Stimulated activated CD8-positive, alpha-beta memory T cell treated with anti-CD3 and anti-CD28 coated beads, Interleukin-15, amount 100 ng/mL, for 1 hour (primary cell): Measurements from ENCODE around the gene PHF10.
"Not testable (repeated sequence)": the region's sequence is repeated elsewhere in the genome, so short reads cannot be mapped to it uniquely, and the experiment has no call there.

Experiments
- DNase-seq: peaks from one replicate; pipeline ENCODE4 v3.0.0-alpha.2; 2020; ENCODE audit warnings: low read depth

The PHF10 gene

DNA sequence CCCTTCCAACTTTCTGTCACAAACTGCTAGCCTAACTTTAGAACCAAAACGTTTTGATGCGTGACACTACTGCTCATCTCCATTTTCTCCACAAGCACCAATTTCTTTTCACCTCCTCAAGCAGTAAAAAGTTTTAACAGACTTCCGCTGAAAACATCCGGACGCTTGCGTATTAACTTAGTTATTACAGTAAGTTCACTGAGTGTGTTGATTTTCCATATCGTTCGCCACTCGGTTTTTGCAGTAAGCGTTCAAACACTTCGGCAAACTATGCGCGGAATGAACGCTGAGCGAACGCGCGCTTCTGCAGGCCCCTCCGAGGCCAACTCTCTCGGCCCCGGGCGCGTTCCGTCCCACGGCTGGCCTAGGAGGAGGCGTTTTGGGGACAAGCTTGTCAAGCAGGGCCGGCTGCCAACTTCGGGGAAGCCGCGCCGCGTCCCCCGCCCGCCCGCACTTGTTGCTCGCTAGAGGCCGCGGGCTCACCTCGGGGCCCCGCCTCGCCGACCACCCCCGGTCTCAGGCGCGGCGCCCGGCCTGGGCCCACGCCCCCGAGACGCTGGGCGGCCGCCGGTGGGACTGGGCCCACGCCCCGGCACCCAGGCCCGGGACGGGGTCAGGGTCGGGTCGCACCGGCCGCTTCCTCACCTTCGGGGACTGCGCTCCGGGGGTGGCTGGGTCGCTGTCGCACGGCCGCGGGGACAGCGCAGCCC lies 945 bp downstream of the PHF10 start:
- peak; percentile 32 for DNase-seq

DNA sequence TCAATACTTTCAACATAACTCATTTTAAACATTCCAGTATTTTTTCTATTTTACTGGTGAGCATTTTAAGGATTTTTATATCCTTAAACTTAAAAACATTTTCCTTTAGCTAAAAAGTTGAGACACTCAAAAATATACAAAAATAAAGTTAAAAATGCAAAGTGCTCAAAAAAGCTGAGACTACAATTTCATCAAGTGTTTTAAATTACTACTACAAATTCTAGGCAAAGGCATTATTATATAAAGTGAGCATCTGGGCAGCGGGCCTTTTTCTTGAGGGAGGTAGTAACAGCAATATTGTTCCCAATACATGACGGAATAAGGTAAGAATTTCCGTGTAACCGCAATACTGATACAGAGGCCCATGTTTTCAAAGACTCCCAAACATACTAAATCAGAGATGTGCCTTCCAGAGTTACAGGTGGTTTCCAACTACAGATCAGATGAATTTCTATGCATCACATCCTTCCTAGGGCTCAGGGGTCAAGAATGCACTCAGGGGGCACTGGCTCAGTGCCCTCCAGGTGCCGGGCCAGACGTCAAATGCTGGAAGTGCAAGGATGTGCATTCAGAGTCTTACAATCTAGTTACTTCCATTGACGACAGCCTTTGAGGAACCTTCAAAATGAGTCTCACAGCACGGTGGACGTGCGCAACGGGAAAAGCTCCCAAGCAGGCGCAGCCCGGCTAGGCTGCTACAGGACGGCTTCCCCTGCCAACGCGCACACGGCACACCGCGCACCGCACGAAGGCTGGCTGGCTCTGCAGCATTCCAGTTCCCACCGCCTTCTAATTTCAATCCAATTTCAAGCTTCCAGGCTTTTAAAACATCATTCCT lies 1.7 kb downstream of the PHF10 start:
- DNase-seq: no peak

DNA sequence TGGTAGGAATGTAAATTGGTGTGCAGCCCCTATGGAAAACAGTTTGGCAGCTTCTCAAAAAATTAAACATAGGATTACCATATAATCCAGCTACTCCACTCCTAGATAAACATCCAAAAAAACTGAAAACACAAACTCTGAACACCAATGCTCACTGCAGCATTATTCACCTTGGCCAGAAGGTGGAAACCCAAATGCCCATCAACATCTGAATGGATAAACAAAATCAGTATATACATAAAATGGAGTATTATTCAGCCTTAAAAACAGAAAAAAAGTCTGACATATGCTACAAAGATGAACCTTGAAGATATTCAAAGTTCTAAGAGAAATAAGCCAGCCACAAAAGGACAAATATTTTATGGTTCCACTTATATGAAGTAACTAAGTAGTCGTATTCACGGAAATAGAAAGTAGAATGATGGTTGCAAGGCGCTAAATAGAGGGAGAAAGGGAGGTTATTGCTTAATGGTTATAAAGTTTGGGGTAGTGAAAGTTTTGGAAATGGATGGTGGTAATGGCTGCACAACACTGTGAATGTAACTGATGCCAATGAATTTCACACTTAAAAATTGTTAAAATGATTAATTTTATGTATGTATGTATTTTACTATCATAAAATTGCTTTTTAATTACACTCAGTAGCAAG lies 4.0 kb downstream of the PHF10 start:
- DNase-seq: no peak

DNA sequence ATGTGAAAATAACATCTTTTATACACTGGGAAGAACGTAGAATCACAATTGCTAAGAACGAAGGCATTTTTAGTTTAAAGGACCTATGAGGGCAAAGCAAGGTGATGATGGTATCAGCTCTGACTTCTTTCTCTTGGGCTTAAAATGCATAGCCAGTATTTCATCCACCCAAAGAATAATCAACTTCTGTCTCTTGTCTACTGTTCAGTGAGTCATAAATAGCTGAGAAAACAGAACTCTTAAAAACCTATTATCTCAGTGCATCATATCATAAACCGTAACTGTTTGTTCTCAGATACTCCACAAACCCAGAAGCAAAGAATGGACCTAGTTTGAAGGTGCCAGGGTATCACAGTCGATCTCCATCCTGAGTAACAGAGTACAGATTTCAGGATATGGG lies 5.2 kb downstream of the PHF10 start:
- DNase-seq: no peak

DNA sequence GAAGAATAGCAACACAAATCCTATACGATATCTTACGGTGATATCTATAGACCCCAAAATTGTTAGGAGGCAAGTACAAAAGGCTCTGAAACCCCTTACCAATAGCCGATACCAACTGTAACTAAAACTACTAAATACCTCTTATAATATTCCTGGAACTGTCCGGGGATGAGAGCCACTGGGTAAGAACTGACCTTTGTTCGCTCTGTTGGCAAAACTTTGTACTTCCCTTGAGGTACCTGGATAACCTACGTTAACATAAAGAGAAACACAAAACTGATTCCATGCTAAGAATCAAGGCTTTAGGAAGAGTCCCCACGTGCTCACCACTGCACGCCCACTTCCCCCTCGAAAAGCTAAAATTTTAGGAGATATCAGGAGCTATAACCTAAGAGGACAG lies 9.7 kb downstream of the PHF10 start:
- DNase-seq: no peak

DNA sequence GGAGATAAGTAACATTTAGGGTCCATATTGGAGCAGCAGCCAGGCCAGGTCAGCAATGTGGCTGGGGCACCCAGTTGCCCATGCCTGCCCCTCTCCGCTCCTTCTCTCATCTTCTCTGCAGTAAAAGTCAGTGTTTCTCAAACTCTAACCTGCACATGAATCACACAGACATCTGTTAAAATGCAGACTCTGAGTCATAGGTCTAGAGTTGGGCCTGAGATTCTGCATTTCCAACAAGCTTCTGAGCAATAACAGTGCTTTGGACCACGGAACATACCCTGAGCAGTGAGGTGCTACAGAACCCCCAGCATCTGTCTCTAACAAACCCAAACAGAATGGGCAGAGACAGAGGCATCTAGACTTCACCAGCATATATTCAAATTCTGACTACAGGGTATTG lies 10.1 kb downstream of the PHF10 start:
- no peak for DNase-seq

DNA sequence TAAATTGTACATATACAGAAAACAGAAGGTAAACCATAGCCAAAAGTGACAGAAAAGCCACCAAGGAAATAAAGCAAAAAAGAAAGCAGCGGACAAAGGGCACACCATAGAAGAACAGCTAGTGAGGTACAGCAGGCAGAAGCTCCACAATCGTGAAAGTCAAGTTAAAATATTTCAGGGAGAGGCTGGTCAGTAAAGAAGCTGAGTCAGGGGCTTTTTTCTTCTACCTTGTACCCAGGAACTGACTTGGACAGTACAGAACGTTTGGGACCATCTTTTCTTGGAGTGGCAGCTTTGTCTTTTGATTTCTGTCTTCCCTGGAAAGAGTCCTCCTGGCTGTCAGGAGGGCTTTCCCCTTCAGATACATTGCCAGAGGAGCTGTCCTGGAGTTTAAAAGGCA lies 14.3 kb downstream of the PHF10 start:
- DNase-seq: no peak

DNA sequence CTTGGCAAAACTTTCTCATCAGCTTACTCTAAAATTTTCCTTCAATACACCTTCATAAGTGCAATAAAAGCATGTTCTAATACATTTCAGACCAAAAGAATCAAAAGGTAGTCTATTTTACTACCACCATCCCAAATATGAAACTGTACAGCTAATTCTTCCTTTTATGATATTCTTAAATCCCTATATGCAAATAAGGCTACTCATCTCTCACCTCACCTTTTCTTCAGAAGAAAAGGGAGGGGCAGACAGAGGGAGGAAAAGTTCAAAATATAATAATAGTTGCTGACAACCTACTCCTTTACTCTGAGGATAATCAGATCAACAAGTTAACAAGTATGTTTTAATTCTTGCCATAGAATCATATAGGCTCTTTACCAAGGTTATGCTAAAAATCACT lies 15.0 kb downstream of the PHF10 start:
- DNase-seq: no peak

DNA sequence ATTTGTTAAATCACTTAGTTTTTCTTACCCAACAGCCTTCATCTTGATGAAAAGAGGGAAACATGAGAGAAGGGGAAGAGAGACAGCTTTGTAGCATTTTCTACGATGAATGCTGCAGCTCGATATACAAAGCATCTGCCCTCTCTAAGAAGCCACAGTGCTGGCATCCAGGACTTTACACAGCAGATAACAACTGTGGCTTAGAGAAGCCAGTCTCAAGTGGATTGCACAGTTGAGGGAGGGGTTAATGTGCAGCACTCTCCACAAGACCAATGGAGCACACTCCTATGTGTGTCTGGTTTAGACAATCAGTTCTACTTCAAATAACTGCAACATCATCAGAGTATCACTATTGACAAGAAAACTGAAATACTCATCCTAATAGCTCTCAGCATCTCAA lies 16.5 kb downstream of the PHF10 start:
- no peak for DNase-seq

DNA sequence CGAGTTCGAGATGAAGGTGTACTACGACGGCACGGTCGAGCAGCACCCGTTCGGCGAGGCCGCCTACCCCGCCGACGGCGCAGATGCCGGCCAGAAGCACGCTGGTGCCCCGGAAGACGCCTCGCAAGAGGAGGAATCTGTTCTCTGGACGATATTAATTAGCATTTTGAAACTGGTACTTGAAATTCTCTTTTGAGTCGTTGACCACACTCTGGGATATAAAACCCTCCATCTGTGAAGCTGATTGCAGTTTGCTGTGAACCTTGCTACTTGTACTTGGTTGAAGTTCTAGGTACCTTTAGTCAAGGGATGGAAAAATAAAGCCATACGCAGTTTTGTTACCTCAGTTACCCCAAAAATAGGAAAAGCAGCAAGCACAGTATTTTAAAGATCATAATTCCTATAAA lies 21.5 kb downstream of the PHF10 start:
- DNase-seq: no peak

DNA sequence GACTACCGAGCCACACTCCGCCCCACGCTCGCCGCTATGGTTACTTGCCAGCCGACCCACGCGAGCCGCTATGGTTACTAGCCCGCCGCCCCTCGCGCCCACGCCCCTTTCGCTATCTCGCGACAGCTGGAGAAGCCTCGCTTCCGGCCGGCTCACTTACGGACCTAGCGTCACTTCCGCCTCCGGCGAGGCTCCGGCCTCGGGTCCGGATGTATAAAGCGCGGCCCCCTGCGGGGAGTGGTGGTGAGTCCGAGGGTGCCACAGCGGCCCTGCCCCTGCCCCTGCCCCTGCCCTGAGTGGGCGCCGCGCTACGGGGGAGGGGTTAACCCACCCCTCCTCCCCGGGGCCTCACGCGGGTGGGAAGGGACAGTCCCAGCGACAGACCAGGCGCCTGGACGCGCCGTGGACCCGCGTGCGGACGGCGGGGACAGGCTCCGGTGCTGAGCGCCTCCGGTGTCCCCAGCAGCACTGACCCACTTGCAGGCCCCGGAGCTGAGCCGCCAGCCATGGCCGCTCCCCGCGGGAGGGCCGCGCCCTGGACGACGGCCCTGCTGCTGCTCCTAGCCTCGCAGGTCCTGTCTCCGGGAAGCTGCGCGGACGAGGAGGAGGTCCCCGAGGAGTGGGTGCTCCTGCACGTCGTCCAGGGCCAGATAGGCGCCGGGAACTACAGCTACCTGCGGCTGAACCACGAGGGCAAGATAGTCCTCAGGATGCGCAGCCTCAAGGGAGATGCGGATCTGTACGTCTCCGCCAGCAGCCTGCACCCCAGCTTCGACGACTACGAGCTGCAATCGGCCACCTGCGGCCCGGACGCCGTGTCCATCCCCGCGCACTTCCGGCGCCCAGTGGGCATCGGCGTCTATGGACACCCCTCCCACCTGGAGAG lies 22.1 kb downstream of the PHF10 start, which contains the start of the genes C6orf120 and WDR27:
C6orf120 (plus strand) TSS at position 173 of the 886 bp plus-strand sequence; CDS start at position 507, 334 bp downstream.
WDR27 (minus strand) TSS at position 76 of the 886 bp plus-strand sequence. CDS start 13,024 bp downstream, outside the sequence.
- peak; percentile 95 for DNase-seq

DNA sequence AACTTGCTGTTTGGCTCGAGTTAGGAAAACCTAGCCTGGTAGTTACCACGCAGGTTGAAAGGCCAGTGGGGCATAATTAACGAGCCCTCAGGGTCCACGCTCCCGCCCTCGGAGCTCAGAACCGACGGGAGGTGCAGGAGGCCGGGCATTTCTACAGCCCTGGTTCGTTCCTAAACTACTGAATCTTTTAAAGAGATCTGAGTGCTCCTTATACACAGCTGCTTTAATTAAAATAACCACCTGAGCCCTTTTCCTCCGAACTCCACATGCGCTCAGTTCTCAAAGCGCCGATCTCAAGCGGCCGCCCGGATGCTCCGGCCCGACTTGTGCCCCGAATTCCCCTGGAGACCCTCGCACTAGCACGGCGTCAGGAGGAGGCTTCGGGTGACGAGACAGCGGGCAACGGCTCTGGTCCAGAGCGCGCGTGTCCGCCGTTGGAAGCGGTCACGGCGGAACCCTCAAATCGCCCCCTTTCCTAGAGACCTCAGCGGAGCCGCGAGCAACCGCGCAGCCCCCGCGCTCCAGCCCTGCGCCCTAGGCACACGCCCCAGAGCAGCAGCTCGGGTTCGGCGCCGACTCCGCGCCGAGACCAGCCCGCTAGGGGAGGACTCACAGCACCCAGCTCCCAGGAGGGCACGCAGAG lies 22.9 kb downstream of the PHF10 start:
- DNase-seq: no peak

DNA sequence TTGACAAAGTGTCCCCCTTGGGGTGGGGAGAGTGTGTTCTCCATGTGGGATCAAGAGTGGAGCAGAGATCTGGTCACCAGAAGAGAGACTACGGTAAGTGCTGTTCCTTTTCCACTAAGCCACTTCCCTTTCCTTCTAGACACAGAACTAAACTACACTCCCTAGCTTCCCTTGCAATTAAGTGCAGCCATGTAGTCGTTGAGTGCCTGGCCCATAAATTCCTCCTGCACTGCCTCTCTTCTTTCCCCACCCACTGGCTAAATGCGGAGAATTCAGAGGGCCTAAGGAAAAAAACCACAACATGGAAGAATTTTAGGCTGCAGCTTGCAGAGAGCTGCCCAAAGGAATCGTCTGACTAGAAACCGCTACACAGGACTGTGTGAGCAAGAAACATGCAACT lies 24.0 kb downstream of the PHF10 start:
- DNase-seq: no peak

DNA sequence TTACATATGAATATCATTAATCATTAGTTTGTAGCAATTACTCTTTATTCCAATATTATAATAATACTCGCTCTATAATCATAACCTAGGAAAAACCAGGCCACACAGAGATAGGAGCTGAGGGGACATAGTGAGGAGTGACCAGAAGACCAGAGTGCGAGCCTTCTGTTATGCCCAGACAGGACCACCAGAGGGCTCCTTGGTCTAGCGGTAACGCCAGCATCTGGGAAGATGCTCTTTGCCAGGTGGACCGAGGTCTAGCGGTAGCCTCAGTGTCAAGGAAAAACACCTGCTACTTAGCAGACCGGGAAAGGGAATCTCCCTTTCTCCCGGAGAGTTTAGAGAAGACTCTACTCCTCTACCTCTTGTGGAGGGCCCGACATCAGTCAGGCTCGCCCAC lies 27.2 kb downstream of the PHF10 start:
- DNase-seq: not testable (repeated sequence)

DNA sequence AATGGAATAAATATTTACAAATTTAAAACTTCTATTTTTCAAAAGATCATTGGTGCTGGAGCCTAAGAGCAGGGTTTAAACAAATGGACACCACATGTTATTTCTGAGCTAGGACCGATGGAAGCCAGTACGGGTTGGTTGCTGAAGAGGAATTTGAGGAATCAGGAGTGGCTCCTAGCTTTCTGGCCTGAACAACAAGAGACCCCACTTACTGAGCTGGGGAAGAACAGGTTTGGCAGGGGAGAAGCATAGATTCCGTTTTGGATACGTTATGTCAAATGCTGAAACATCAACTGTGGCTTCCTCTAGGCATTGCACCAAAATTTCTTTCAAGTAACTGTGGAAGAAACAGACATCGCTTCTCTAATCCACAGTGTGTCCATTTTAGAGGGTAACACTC lies 29.2 kb downstream of the PHF10 start:
- DNase-seq: no peak

DNA sequence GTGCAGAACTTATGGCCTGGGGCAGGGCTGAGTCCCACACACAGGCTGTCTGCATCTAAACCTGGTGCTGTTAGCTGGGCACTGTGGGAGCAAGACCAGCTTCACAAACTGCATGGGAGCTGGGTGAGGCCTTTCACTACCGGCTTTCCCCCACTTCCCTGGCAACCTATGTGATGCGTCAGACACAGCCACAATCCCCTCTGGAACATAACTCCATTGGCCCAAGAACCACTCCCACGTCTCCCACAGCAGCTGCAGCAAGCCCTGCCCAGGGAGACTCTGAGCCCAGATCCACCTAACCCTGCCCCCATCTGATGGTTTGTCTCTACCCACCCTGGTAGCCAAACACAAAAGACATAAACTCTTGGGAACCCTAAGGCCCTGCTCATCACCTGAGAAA lies 31.8 kb downstream of the PHF10 start:
- DNase-seq: no peak

DNA sequence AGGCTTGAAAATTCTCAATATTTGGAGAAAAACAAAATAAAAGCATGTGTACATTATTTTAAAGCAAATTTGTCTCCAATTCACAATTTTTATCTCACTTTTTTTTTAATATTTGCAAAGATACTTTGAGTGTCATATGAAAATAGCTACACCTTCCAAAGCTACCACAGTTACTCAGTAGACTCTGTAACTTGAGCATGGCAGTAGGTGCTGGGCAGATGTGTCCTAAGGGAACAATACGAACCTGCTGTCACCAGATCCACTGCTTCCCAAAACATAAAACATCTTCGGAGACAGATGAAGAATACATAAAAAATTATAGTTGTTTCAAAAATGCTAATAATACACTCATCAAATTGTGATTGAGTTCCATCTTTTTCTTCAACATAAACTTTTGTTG lies 33.0 kb downstream of the PHF10 start:
- DNase-seq: no peak

DNA sequence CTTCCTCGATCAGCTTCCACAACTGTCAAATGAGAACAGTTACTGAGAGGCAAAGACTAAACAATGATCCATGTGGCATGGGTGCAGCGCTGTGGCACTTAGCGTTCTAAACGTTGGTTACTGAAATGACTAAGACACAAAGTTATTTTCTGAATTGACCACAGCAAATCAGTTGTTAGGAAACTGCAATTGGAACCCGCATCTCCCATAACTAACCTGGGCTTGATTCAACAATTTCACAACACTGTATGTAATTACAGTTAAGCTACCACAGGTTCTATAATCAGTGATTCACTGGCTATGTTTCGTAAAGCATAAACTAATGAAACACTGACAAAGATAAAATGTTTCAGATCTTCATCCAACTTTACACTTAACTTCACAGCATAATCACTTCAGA lies 35.0 kb downstream of the PHF10 start:
- DNase-seq: no peak

DNA sequence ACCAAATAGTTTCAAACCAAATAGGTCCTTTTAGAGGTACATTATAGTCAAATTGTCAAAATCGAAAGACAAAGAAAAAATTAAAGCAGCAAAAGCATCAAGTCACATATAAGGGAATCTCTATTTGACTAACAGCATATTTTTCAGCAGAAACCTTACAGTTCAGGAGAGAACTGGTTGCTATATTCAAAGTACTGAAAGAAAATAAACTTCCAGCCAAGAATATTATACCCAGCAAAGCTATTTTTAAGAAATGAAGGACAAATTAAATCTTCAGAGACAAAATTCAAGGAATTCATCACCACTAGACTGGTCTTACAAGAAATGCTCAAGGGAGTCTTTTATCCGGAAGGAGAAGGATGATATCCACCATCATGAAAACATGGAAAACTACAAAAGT lies 38.4 kb downstream of the PHF10 start:
- DNase-seq: no peak

DNA sequence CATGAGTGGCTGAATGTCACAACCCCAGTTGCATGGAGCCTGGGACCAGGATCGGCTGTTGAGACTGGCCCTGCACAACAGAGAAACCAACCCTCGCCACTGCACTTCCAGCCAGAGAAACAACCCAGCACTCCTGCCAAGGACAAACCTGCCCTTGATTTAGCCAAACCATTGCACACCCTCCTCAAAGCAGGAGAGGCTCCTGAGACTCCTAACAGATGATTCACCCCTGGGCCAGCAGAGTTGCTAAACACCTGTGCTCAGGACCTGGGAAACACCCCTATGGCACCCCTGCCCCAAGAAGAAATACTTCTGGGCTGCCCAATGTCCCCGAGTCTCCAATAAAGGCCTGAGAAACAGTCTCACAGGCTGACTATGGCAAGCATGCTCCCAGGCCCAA lies 40.2 kb downstream of the PHF10 start:
- no peak for DNase-seq

DNA sequence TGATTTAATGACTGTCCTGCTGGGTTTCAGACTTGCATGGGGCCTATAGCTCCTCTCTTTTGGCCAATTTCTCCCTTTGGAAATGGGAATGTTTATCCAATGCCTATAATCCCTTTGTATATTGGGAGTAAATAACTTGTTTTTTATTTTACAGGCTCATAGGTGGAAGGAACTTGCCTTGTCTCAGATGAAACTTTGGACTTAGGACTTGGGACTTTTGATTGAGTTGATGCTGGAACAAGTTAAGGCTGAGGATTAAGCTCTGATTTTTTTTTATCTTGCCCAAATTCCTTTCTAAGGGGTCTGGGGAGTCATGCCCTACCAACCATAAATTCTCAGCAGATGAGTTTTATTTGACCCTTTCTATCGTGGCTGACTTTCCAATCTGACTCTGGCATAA lies 46.0 kb downstream of the PHF10 start:
- no peak for DNase-seq
